HCT116 (cell line): ENCODE results near the gene SMC1B. TPM values are rescaled to one million over a fixed set of nuclear protein-coding genes. Genes with fewer than 3 reads are reported as not detected.

Experiments used
- ATAC-seq: fragments of 200-7000 bp; cut with Tn5 transposase; 2 replicates; pipeline ENCODE4 v1.9.1; 2020; ENCODE audit warnings: mild to moderate bottlenecking, moderate library complexity
- BruUV-seq: library from RNA; stranded (reverse); fragments of 400-500 nt; replicated peaks from 2 replicates; lab custom pipeline; 2021; lab: Mats Ljungman, UMichigan
- CTCF ChIA-PET: fragments of 300-600 bp; sonication (Branson Sonifier 250); formaldehyde crosslinking; loops from one replicate; lab custom pipeline; 2021; ENCODE audit warnings: antibody characterized with exemption; lab: Charles Lee
- POLR2A ChIA-PET: fragments of 300-600, 350-600 bp; sonication (Branson Sonifier 250); formaldehyde crosslinking; loops from one replicate; lab custom pipeline; 2021; ENCODE audit warnings: antibody characterized with exemption; lab: Charles Lee
- RAD21 ChIA-PET, 2 experiments: fragments of 300-600 bp; sonication (Branson Sonifier 250); formaldehyde crosslinking; loops; one replicate each; lab custom pipeline; 2023; ENCODE audit warnings: low total read pairs in 2 of 2; ENCODE audit not compliant: uncharacterized antibody in 2 of 2, unreplicated experiment in 2 of 2, low non-redundant PET in 1 of 2; lab: Charles Lee
- DNase-seq: peaks from one replicate; pipeline ENCODE4 v3.0.0-alpha.2; 2010; ENCODE audit warnings: low read depth, low spot score
- H2AFZ ChIP-seq: fragments of 200-600 bp; shearing (Covaris generic), sonication (generic); 2 replicates; pipeline ENCODE4 v1.6.1; 2017; ENCODE audit warnings: low read depth, mixed run types, mixed read lengths, antibody characterized with exemption, low read length; ENCODE audit not compliant: poor library complexity, severe bottlenecking
- H3K27ac ChIP-seq: 2 replicates; pipeline ENCODE4 v1.5.1; 2012; ENCODE audit warnings: low read depth, low read length
- H3K27me3 ChIP-seq: fragments of 200-600 bp; sonication (generic); 2 replicates; pipeline ENCODE4 v1.6.1; 2016; ENCODE audit warnings: mixed run types, low read length, mixed read lengths; ENCODE audit not compliant: insufficient read depth
- H3K36me3 ChIP-seq, 2 experiments: fragments of 200-500 bp in 1 of 2; fragments of 200-600 bp in 1 of 2; sonication (Bioruptor generic) in 1 of 2; sonication (generic) in 1 of 2; 2 replicates each; pipeline versions ENCODE4 v1.5.1 to v1.6.1; 2014 to 2016; ENCODE audit warnings: low read length in 2 of 2, inconsistent platforms in 1 of 2, mixed read lengths in 1 of 2, mixed run types in 1 of 2; ENCODE audit not compliant: insufficient read depth in 2 of 2, control insufficient read depth in 1 of 2
- H3K4me1 ChIP-seq, 2 experiments: fragments of 200-600 bp in 1 of 2; sonication (generic) in 1 of 2; 2 replicates each; pipeline versions ENCODE4 v1.5.1 to v1.6.1; 2012 to 2017; ENCODE audit warnings: low read length in 2 of 2, inconsistent platforms in 1 of 2, mild to moderate bottlenecking in 1 of 2, mixed read lengths in 1 of 2, mixed run types in 1 of 2, moderate library complexity in 1 of 2; ENCODE audit not compliant: insufficient read depth in 2 of 2, control insufficient read depth in 1 of 2
- H3K4me2 ChIP-seq: fragments of 200-600 bp; sonication (generic); 2 replicates; pipeline ENCODE4 v1.6.1; 2017; ENCODE audit warnings: mixed run types, low read length, mixed read lengths
- H3K4me3 ChIP-seq, 2 experiments: fragments of 200-600 bp in 1 of 2; sonication (generic) in 1 of 2; replicated peaks in 1 of 2; 2 replicates each; pipeline ENCODE4 v1.5.1; 2011 to 2016; ENCODE audit warnings: low read length in 2 of 2, control low read depth in 1 of 2, low read depth in 1 of 2, mild to moderate bottlenecking in 1 of 2, mixed read lengths in 1 of 2, mixed run types in 1 of 2
- H3K79me2 ChIP-seq: fragments of 200-600 bp; sonication (generic); 2 replicates; pipeline ENCODE4 v1.6.1; 2017; ENCODE audit warnings: mild to moderate bottlenecking, mixed run types, low read length, moderate library complexity, mixed read lengths; ENCODE audit not compliant: insufficient read depth
- H3K9ac ChIP-seq: fragments of 200-600 bp; sonication (generic); 2 replicates; pipeline ENCODE4 v1.6.1; 2016; ENCODE audit warnings: low read length, mixed read lengths
- H3K9me2 ChIP-seq: fragments of 200-600 bp; sonication (generic), shearing (Covaris generic); 2 replicates; pipeline ENCODE4 v1.6.1; 2017; ENCODE audit warnings: mixed run types, mild to moderate bottlenecking, moderate library complexity; ENCODE audit not compliant: insufficient read depth
- H3K9me3 ChIP-seq, 2 experiments: fragments of 200-500 bp in 1 of 2; fragments of 200-600 bp in 1 of 2; sonication (Bioruptor generic) in 1 of 2; sonication (generic) in 1 of 2; 2 replicates each; pipeline ENCODE4 v1.6.1; 2014 to 2017; ENCODE audit warnings: low read length in 2 of 2, mixed read lengths in 2 of 2, inconsistent platforms in 1 of 2, low read depth in 1 of 2, mild to moderate bottlenecking in 1 of 2, mixed run types in 1 of 2, moderate library complexity in 1 of 2; ENCODE audit not compliant: control insufficient read depth in 1 of 2, insufficient read depth in 1 of 2
- H4K20me1 ChIP-seq: fragments of 200-600 bp; sonication (generic), shearing (Covaris generic); 2 replicates; pipeline ENCODE4 v1.6.1; 2017; ENCODE audit warnings: mixed run types, mild to moderate bottlenecking, moderate library complexity; ENCODE audit not compliant: insufficient read depth
- CBX3 ChIP-seq: IDR thresholded peaks from 2 replicates; pipeline ENCODE4 v1.6.1; 2012; ENCODE audit warnings: low read depth
- CEBPB ChIP-seq: IDR thresholded peaks from 2 replicates; pipeline ENCODE4 v1.6.1; 2012; ENCODE audit warnings: low read depth
- CTCF ChIP-seq, 3 experiments: fragments of 200-600 bp in 1 of 3; sonication (generic) in 1 of 3; IDR thresholded peaks in 2 of 3; conservative IDR thresholded peaks in 1 of 3; 2 replicates each; pipeline ENCODE4 v1.5.1; 2012 to 2017; ENCODE audit warnings: low read depth in 2 of 3, low read length in 2 of 3, antibody characterized with exemption in 1 of 3, borderline replicate concordance in 1 of 3, control low read depth in 1 of 3, mild to moderate bottlenecking in 1 of 3, mixed read lengths in 1 of 3, mixed run types in 1 of 3, moderate library complexity in 1 of 3; ENCODE audit not compliant: insufficient read depth in 1 of 3
- EZH2phosphoT487 ChIP-seq: fragments of 200-600 bp; IDR thresholded peaks from 2 replicates; pipeline ENCODE4 v1.6.1; 2018; ENCODE audit warnings: antibody characterized with exemption, borderline replicate concordance
- POLR2A ChIP-seq: IDR thresholded peaks from 2 replicates; pipeline ENCODE4 v1.7.0; 2011; ENCODE audit warnings: borderline replicate concordance; ENCODE audit not compliant: insufficient read depth, insufficient read length; ENCODE audit errors: extremely low read depth
- POLR2AphosphoS5 ChIP-seq: IDR thresholded peaks from 2 replicates; pipeline ENCODE4 v1.6.1; 2011; ENCODE audit warnings: mild to moderate bottlenecking, low read depth, low read length, moderate library complexity
- SP1 ChIP-seq: IDR thresholded peaks from 2 replicates; pipeline ENCODE4 v1.6.1; 2012; ENCODE audit warnings: low read depth
- TCF7L2 ChIP-seq: IDR thresholded peaks from 2 replicates; pipeline ENCODE4 v1.7.0; 2011; ENCODE audit warnings: borderline replicate concordance, inconsistent platforms; ENCODE audit not compliant: insufficient read depth, insufficient read length; ENCODE audit errors: extremely low read depth
- YY1 ChIP-seq: IDR thresholded peaks from 2 replicates; pipeline ENCODE4 v1.6.1; 2011; ENCODE audit warnings: low read length, low read depth, moderate library complexity, mild to moderate bottlenecking; ENCODE audit not compliant: insufficient replicate concordance; ENCODE audit errors: extremely low read depth
- ZFX ChIP-seq: fragments of 450-650 bp; IDR thresholded peaks from 2 replicates; pipeline ENCODE4 v1.6.1; 2017
- ZNF274 ChIP-seq: fragments of 200-500 bp; sonication (Bioruptor generic); IDR thresholded peaks from 2 replicates; pipeline ENCODE4 v1.6.1; 2014; ENCODE audit warnings: mild to moderate bottlenecking, low read depth, low read length, inconsistent platforms
- intact Hi-C: fragments of 100-400 bp; cut with micrococcal nuclease; formaldehyde crosslinking; loops from 2 replicates; pipeline ENCODE4 v1.10.0; 2022
- total RNA-seq: library from RNA; stranded (reverse); gene quantifications from one replicate; pipeline ENCODE4 v1.2.1, GENCODE V29; 2021; ENCODE audit not compliant: unreplicated experiment

Gene SMC1B
- total RNA-seq, 1 experiment from 2014 or later: not detected

GRCh38 chr22:45429424-45429823, 16.0 kb upstream of the SMC1B start:
- ChIA-PET RAD21 (no interaction called here), POLR2A (no interaction called here), CTCF (no interaction called here)
- H3K27ac ChIP-seq: no peak overlapping the region
- H3K4me3 ChIP-seq: no peak overlapping the region
- ATAC-seq (no peak), DNase-seq (no peak)
- no peaks in the 10 kb centered on the region for H3K9me2 ChIP-seq
- no peaks in the 10 kb centered on the region for H4K20me1 ChIP-seq
- no peak overlapping the region for H3K4me2 ChIP-seq
- no peak overlapping the region for H2AFZ ChIP-seq
- BruUV-seq: no TSS peak
- 0 out of 4 replicates have a peak, but pooled peaks cover 0 to 2% of the 10 kb centered on the region in 2 experiments for H3K36me3 ChIP-seq
- no peaks in the 10 kb centered on the region for H3K9me3 ChIP-seq
- no peak for TF ChIP-seq TCF7L2
- TF ChIP-seq POLR2AphosphoS5: no peak
- TF ChIP-seq SP1: no peak
- TF ChIP-seq YY1: no peak
- no peak for TF ChIP-seq CEBPB
- TF ChIP-seq CBX3: no peak
- TF ChIP-seq ZNF274: no peak
- no peak for TF ChIP-seq CTCF (IDR thresholded peaks at IDR 0.05 in 2 of 3, conservative IDR thresholded peaks at IDR 0.05 in 1 of 3; ENCODE audit: borderline replicate concordance in 1 of 3, insufficient read depth in 1 of 3, low read depth in 2 of 3, low read length in 2 of 3)
- TF ChIP-seq EZH2phosphoT487: no peak
- no peak for TF ChIP-seq POLR2A
- no peak for TF ChIP-seq ZFX
- H3K27me3 ChIP-seq: no peaks in the 10 kb centered on the region
- no peaks in the 10 kb centered on the region for H3K79me2 ChIP-seq
- intact Hi-C loops: no loop called here
- no peak overlapping the region for H3K9ac ChIP-seq
- no peaks in the 10 kb centered on the region for H3K4me1 ChIP-seq
